A549 (cell line): ENCODE results near the gene CELF2.

Experiments
- ATOH8 ChIP-seq: fragments of 250-450 bp; sonication (Bioruptor Pico); IDR thresholded peaks from 2 replicates; pipeline ENCODE4 v1.5.0; 2020; ENCODE audit warnings: low read depth, mild to moderate bottlenecking, moderate library complexity
- CHD4 ChIP-seq: fragments of 200-600 bp; sonication (generic); IDR thresholded peaks from 2 replicates; pipeline ENCODE4 v1.6.1; 2016; ENCODE audit warnings: antibody characterized with exemption, mild to moderate bottlenecking, borderline replicate concordance
- CTCF ChIP-seq: fragments of >200 bp; sonication (Bioruptor Twin); formaldehyde crosslinking; IDR thresholded peaks from 3 replicates; pipeline ENCODE4 v1.5.1; 2016
- EP300 ChIP-seq, 2 experiments: fragments of >200 bp; sonication (Bioruptor Twin); formaldehyde crosslinking; IDR thresholded peaks; 2 replicates in 1 of 2; 3 replicates in 1 of 2; pipeline ENCODE4 v1.6.1; 2016 to 2017
- HDAC2 ChIP-seq: fragments of 200-600 bp; sonication (generic); IDR thresholded peaks from 2 replicates; pipeline ENCODE4 v1.6.1; 2016
- MAX ChIP-seq: IDR thresholded peaks from 2 replicates; pipeline ENCODE4 v1.6.1; 2012
- POLR2A ChIP-seq: IDR thresholded peaks from 2 replicates; pipeline ENCODE4 v1.6.1; 2012; ENCODE audit warnings: mild to moderate bottlenecking, low read length
- POLR2AphosphoS2 ChIP-seq: conservative IDR thresholded peaks from 2 replicates; pipeline ENCODE4 v1.6.1; 2012; ENCODE audit warnings: low read length, improper control_type of control experiment, inconsistent platforms
- RAD21 ChIP-seq, 2 experiments: fragments of >200 bp in 1 of 2; sonication (Bioruptor Twin) in 1 of 2; formaldehyde crosslinking in 1 of 2; IDR thresholded peaks in 1 of 2; conservative IDR thresholded peaks in 1 of 2; 2 replicates in 1 of 2; 3 replicates in 1 of 2; pipeline ENCODE4 v1.6.1; 2012 to 2018; ENCODE audit warnings: inconsistent platforms in 1 of 2
- REST ChIP-seq: fragments of 200-600 bp; sonication (generic); IDR thresholded peaks from 2 replicates; pipeline ENCODE4 v1.6.1; 2016; ENCODE audit warnings: antibody characterized with exemption, mild to moderate bottlenecking, moderate library complexity
- RNF2 ChIP-seq: fragments of 200-600 bp; sonication (generic); IDR thresholded peaks from 2 replicates; pipeline ENCODE4 v1.6.1; 2016; ENCODE audit warnings: low read depth, mild to moderate bottlenecking, antibody characterized with exemption, moderate library complexity, borderline replicate concordance
- USF2 ChIP-seq: fragments of 450-650 bp; IDR thresholded peaks from 2 replicates; pipeline ENCODE4 v1.6.1; 2014; ENCODE audit warnings: antibody characterized with exemption

DNA sequence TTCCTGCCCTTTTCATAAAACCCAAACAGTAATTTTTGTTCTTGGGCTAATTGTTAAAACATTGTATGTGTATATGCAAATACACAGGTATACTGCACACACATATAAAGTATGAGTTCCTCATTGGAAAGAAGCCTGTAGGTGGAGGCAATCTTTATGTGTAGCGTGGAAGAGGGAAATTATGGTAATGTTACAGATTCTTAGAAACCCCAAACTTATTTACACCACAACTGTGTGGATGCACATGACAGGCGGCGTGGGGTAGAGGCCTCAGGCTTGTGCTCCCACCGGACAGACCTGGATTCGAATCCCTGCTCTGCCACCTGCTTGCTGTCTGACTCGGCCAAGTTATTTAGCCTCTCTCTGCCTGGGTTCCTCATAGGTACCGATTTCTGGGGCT is 223.0 kb downstream of the CELF2 start:
- TF ChIP-seq CTCF (no peak), RAD21 (conservative IDR thresholded peaks at IDR 0.05 in 1 of 2, IDR thresholded peaks at IDR 0.05 in 1 of 2) (no peak), POLR2A (no peak), USF2 (no peak), POLR2AphosphoS2 (no peak), EP300 (IDR thresholded peaks at IDR 0.05) (no peak), HDAC2 (no peak), REST (no peak), RNF2 (no peak), CHD4 (no peak), MAX (no peak), ATOH8 (CRISPR knock-in tag) (no peak)
